Psoas muscle (tissue), 8 donors: ENCODE measurements around the gene OTUD4. TPM values are rescaled to one million over a fixed set of nuclear protein-coding genes. Genes with fewer than 3 reads are reported as not detected.

ENCODE experiments used
- ATAC-seq, 4 donors: fragments of 200-7000 bp; cut with Tn5 transposase; one replicate each; pipeline ENCODE4 v1.9.1; 2020; ENCODE audit warnings: moderate library complexity in 3 of 4, mild to moderate bottlenecking in 2 of 4
- DNase-seq, 2 donors: peaks; one replicate each; pipeline ENCODE4 v3.0.0-alpha.2; 2020
- H3K27ac ChIP-seq: fragments of 200-600 bp; one replicate; pipeline ENCODE4 v1.8.0; 2022
- H3K27me3 ChIP-seq, 3 donors: fragments of 200-600 bp in 1 of 3; one replicate each; pipeline versions ENCODE4 v1.6.1 to v1.8.0; 2013 to 2022; ENCODE audit warnings: low read length in 2 of 3, mild to moderate bottlenecking in 2 of 3, moderate library complexity in 1 of 3; ENCODE audit not compliant: insufficient read depth in 3 of 3
- H3K36me3 ChIP-seq, 2 donors: fragments of 200-600 bp in 1 of 2; one replicate each; pipeline versions ENCODE4 v1.6.1 to v1.8.0; 2013 to 2022; ENCODE audit warnings: low read depth in 1 of 2, mild to moderate bottlenecking in 1 of 2, moderate library complexity in 1 of 2; ENCODE audit not compliant: insufficient read depth in 1 of 2
- H3K4me1 ChIP-seq: fragments of 200-600 bp; one replicate; pipeline ENCODE4 v1.8.0; 2022
- H3K4me3 ChIP-seq: fragments of 200-600 bp; one replicate; pipeline ENCODE4 v1.8.0; 2022; ENCODE audit warnings: mild to moderate bottlenecking
- H3K9me3 ChIP-seq: fragments of 200-600 bp; one replicate; pipeline ENCODE4 v1.8.0; 2022
- CTCF ChIP-seq: fragments of 200-600 bp; IDR thresholded peaks from one replicate; pipeline ENCODE4 v1.8.0; 2022; ENCODE audit warnings: antibody characterized with exemption
- whole genome bisulfite sequencing, 3 donors: extraction: QIAGEN DNeasy Blood & Tissue Kit; methylation state at CpG; one replicate each; pipeline versions ENCODE4 v1.1.6 to v1.1.7; 2013; 5-methylcytosine and 5-hydroxymethylcytosine counted together
- intact Hi-C, 2 donors: fragments of 100-400 bp; cut with DNase I; formaldehyde crosslinking; loops; one replicate each; pipeline versions ENCODE4 v1.11.0 to v1.14.2; 2022
- polyA plus RNA-seq, 3 donors: library from polyadenylated mRNA; stranded (reverse); fragments of 200-250 nt; gene quantifications; one replicate each; pipeline ENCODE4 v1.2.3, GENCODE V29; 2013
- total RNA-seq, 4 donors: library from RNA; stranded (reverse); fragmentation: NEBNext Ultra II Directional in 2 of 4; extraction: Animal tissue kit (Norgen Biotek cat#: 25700) in 2 of 4; gene quantifications; one replicate each; pipeline versions ENCODE4 v1.2.1 to v1.2.4, GENCODE V29; 2021 to 2023
- donor health status: healthy with polysubstance abuse.
- donor health status: DM: no; HTN: no; CAD: no; lungs with moderate emphysema.
- donor health status: Bipolar disorder and iron deficiency.
- donor health status: healthy.
- donor health status: DM: yes; HTN: yes; CAD: no.
- donor health status: DM: no; HTN: no; CAD: no.
- donor health status: DM: no; HTN: no; CAD: no.
- donor health status: DM: yes; HTN: yes; CAD: no.

OTUD4 gene
- total and polyA plus RNA-seq, 7 donors: 20.5 to 88.0 (median 53.6) TPM

GRCh38 chr4:145203410-145203809, 23.0 kb upstream of the OTUD4 start:
- no peaks in the 10 kb centered on the region for H3K9me3 ChIP-seq
- no peaks in the 10 kb centered on the region for H3K36me3 ChIP-seq
- no peak overlapping the region for H3K27ac ChIP-seq
- H3K27me3 ChIP-seq: no peaks in the 10 kb centered on the region
- 91 to 93% (median 91%) methylated on average over 9 of the region's 9 CpGs for WGBS, 3 donors
- intact Hi-C loops: no loop called here
- no peaks in the 10 kb centered on the region for H3K4me1 ChIP-seq
- ATAC-seq (no peak), DNase-seq (no peak)
- no peak for TF ChIP-seq CTCF
- H3K4me3 ChIP-seq: no peak overlapping the region

- WGBS, 3 donors: 87 to 91% (median 88%) methylated on average over 4 of the region's 4 CpGs
- ATAC-seq: no peak
These were observed 20.0 kb upstream of the OTUD4 start for GRCh38 chr4:145200366-145200765.

GRCh38 chr4:145199051-145199716, 18.8 kb upstream of the OTUD4 start:
- H3K36me3 ChIP-seq: no peaks in the 10 kb centered on the region
- no peak overlapping the region for H3K27ac ChIP-seq
- intact Hi-C loops: no loop called here
- no peaks in the 10 kb centered on the region for H3K4me1 ChIP-seq
- no peak for TF ChIP-seq CTCF
- no peak for ATAC-seq
- 92 to 95% (median 93%) methylated on average over 6 of the region's 6 CpGs for WGBS, 3 donors
- no peaks in the 10 kb centered on the region for H3K27me3 ChIP-seq
- no peaks in the 10 kb centered on the region for H3K9me3 ChIP-seq
- DNase-seq: no peak
- H3K4me3 ChIP-seq: no peak overlapping the region

More at GRCh38 chr4:145200366-145200765, 20.0 kb upstream of the OTUD4 start:
- Histone ChIP-seq H3K9me3 (no peaks in the 10 kb centered on the region), H3K4me3 (no peak overlapping the region), H3K27ac (no peak overlapping the region), H3K27me3 (no peaks in the 10 kb centered on the region), H3K4me1 (no peaks in the 10 kb centered on the region), H3K36me3 (no peaks in the 10 kb centered on the region)
- no peak for TF ChIP-seq CTCF
- intact Hi-C loops: no loop called here
- no peak for DNase-seq

DNA sequence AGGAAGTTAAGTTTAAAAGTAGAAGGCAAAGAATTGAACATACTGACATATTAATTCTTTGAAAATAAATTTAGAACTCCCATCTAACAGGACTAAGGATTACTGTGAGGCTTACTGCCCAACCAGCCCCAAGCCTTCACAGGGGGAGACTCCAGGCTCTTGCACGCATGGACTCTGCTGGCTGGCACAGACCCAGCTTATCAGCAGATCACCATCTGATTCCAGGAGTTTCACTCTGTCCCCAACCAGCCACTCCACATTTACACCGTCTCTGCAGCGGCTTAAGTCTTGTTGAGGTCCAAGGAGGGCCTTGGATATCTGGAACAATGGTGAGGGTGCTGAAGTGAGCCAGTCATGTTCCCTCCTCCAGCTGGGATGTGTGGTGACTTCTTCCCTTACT, 16.4 kb upstream of the OTUD4 start:
- DNase-seq (no peak), ATAC-seq (no peak)
- no peaks in the 10 kb centered on the region for H3K36me3 ChIP-seq
- H3K27me3 ChIP-seq: no peaks in the 10 kb centered on the region
- intact Hi-C loops: no loop called here
- no peaks in the 10 kb centered on the region for H3K4me1 ChIP-seq
- no peak overlapping the region for H3K27ac ChIP-seq
- 65 to 85% (median 65%) methylated on average over 3 of the region's 3 CpGs for WGBS, 3 donors
- TF ChIP-seq CTCF: no peak
- H3K9me3 ChIP-seq: no peaks in the 10 kb centered on the region
- H3K4me3 ChIP-seq: no peak overlapping the region
